HG03354 (cell line): ENCODE measurements around the gene RNF168.
"Not testable (repeated sequence)": the region's sequence is repeated elsewhere in the genome, so short reads cannot be mapped to it uniquely, and the experiment has no call there.

Experiments
- ATAC-seq: cut with Tn5 transposase; IDR thresholded peaks from one replicate; pipeline ENCODE4 v1.9.1; 2021; ENCODE audit warnings: mild to moderate bottlenecking; ENCODE audit not compliant: unreplicated experiment, poor library complexity, severe bottlenecking

Gene RNF168

DNA sequence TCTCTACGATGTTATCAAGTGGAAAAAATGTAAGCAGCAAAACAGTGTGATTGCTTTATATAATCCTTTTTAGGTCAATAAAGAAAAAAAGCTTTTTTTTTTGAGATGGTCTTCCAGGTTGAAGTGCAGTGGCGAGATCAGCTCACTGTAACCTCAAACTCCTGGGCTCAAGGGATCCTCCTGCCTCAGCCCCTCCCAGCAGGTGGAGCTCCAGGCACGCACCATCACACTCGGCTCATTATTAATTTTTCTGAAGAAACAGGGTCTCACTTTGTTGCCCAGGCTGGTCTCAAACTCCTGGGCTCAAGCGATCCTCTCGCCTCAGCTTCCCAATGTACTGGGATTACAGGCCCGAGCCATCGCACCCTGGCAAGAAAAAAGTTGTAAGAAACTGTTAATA lies 17.3 kb downstream of the RNF168 start:
- no peak for ATAC-seq

DNA sequence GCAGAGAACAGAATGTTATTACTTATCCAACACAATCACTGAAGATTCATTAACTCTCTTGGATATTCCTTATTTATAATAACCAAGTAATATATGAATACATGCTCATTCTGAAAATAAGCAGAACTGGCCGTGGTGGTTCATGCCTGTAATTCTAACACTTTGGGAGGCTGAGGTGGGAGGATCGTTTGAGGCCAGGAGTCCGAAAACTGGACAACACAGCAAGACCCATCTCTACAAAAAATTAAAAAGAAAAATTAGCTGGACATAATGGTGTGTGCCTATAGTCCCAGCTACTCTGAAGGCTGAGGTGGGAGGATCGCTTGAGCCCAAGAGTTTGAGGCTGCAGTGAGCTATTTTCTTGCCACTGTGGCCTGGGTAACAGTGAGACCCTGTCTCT lies 25.9 kb downstream of the RNF168 start:
- no peak for ATAC-seq

DNA sequence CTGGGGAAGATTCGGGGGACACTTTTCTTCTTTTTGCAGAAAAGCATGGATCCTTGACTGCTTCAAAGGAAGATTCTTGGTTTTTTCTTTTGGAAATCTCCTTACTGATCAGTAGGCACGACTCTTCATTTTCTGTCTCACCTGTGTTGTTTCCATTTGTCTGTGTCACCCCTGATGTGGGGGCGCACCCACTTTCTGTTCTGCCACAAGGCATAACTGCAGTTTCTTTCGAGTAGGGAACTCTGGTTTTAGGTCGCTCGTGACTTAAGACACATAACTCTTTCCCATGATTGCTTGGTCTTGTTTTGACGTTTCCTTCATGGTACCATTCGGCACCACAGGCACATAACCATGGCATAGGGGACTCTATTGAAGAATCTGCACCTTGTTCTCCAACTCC lies 31.3 kb downstream of the RNF168 start:
- ATAC-seq = no peak

DNA sequence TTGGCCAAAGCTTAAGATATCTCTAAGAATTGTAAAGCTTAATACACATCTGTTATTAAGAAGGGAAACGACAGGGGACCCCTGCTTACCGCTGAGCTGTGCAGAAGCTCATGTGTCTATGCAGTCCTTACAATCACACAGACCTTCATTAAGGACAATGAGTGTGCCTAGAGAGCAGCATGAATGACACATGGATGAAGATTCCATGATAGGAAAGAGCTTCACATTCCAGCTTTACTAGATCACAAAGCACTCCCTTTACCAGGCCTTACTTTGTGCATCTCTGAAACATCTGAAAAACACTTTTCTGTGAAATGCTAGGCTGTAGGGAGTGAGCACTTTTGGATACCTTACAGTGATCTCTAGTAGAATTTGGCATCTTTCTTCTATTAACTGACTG lies 32.0 kb downstream of the RNF168 start:
- no peak for ATAC-seq

DNA sequence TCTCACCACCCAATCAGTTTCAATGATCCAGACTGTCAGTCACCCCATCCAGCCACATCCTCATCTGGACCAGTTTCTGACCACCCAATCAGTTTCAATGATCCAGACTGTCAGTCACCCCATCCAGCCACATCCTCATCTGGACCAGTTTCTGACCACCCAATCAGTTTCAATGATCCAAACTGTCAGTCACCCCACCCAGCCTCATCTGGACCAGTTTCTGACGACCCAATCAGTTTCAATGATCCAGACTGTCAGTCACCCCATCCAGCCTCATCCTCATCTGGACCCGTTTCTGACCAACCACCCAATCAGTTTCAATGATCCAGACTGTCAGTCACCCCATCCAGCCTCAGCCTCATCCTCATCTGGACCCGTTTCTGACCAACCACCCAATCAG lies 33.4 kb downstream of the RNF168 start:
- not testable (repeated sequence) for ATAC-seq

DNA sequence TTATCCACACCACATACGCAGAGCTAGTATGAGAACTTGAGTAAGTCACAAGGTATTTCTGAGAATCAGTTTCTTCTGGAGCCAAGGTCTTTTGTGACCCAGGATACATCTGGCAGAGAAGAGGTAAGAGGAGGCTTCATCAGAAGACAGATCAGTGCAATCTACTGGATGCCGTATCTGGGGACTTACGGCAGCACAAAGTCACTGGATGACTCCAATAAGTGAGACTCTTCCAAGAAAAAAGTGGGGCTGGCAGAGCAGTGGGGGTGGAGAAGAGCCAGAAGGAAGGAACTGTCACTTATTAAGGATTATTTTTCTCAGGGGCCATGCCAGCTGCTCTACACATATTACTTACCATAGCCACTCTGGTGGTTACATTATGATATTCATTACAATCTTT lies 39.8 kb downstream of the RNF168 start:
- no peak for ATAC-seq

DNA sequence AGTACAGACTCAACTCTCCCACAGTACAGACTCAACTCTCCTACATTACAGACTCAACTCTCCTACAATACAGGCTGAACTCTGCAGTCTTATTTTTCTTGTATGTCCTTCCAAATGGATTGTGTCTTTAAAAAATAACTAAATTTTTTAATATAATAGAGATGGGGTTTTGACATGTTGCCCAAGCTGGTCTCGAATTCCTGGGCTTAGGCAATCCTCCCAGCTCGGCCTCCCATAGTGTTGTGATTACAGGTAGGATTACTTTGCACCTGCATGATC lies 40.2 kb downstream of the RNF168 start:
- ATAC-seq = no peak

DNA sequence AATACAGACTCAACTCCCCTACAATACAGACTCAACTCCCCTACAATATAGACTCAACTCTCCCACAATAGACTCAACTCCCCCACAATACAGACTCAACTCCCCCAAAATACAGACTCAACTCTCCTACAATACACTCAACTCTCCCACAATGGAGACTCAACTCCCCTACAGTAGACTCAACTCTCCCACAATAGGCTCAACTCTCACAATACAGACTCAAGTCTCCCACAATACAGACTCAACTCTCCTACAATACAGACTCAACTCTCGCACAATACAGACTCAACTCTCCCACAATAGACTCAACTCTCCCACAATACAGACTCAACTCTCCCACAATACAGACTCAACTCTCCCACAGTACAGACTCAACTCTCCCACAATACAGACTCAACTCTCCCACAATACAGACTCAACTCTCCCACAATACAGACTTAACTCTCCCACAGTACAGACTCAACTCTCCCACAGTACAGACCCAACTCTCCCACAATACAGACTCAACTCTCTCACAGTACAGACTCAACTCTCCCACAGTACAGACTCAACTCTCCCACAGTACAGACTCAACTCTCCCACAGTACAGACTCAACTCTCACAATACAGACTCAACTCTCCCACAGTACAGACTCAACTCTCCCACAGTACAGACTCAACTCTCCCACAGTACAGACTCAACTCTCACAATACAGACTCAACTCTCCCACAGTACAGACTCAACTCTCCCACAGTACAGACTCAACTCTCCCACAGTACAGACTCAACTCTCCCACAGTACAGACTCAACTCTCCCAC lies 40.7 kb downstream of the RNF168 start:
- ATAC-seq = not testable (repeated sequence)

DNA sequence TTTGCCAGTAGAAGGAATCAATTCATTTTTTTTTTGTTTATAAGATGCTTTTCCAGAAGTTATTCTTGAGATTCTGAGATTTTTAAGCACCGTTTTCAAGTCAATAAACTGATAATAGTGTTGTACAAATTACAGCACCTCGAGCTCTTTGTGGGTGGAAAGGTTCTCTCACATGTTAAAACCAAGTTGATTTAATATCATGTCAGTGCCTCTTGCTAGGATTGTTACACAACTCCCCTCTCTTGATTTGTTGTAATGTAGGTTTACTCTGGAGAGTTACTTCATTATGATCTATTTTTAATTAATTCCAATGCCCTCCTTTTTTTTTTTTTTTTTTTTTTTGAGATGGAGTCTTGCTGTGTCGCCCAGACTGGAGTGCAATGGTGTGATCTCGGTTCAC lies 45.5 kb downstream of the RNF168 start:
- ATAC-seq = no peak

DNA sequence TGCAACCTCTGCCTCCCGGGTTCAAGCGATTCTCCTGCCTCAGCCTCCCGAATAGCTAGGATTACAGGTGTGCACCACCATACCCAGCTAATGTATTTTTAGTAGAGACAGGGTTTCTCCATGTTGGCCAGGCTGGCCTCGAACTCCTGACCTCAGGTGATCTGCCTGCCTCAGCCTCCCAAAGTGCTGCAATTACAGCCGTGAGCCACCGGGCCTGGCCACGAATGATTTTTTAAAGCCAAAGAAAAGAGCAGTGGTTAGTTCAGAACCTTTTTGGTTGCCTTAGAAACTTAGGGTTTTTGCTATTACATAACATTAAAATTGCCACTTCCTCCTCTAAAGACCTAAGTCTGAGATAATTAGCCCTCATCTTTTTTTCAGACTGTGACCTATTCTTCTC lies 46.1 kb downstream of the RNF168 start:
- ATAC-seq = not testable (repeated sequence)

DNA sequence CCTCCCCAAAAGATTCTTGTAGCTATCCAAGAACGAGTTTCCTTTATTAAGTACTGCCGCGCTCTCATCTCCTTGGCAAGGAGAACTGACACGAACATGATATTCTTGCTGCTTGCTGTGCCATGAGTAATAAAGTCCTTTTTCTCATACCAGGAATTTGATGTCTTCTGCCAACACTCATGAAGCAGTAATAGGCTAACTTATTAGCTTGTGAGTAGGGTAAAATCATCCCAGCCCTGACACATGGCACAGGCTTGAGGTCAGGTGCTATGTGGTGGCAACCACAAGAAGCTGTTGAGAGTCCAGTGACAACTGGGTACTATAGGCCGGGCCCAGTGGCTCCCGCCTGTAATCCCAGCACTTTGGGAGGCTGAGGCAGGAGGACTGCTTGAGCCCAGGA lies 48.6 kb downstream of the RNF168 start:
- ATAC-seq = no peak

DNA sequence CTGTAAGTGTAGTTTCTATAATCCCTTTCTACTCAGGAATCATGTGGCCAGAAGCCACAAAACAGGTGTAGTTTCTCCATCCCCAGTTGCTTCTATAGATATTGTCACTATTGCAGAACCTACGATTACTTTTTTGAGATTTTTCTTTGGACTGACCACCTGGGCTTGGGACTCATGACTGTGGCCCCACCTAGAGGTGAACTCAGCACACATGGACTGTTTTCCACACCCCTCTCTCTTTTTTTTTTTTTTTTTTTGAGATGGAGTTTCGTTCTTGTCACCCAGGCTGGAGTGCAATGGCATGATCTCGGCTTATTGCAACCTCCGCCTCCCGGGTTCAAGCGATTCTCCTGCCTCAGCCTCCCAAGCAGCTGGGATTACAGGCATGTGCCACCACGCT lies 58.2 kb downstream of the RNF168 start:
- ATAC-seq = not testable (repeated sequence)

DNA sequence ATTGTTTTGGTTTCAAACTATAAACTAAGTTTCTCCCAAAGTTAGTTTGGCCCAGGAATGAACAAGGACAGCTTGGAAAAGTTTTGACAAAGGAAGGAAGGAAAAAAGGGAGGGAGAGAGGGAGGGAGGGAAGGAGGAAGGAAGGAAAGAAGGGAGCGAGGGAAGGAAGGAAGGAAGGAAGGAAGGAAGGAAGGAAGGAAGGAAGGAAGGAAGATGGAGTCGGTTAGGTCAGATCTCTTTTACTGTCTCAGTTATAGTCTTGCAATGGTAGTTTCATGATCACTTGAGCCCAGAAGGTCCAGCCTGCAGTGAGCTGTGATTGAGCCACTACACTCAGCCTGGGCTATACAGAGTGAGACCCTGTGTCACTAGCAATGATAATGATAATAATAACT lies 59.1 kb downstream of the RNF168 start:
- ATAC-seq = no peak

DNA sequence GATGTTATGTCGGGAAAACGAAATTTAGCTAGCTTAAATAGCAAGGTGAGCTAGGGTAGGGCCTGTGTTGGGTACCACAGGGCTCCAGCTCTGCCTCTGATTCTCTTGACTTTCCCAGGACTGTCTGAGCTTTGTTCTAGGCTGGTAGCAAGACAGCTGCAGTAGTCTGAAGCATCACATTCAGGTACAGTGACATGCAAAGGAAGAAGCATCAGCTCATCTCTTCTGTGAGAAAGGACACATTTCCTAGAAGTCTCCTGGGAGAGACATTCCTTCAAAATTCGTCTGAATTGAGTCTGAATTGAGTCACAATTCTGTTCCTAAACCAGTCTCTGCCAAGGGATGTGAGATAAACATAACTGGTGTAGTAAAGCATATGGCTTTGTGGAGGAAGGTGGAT lies 62.9 kb downstream of the RNF168 start:
- peak; percentile 30 for ATAC-seq

DNA sequence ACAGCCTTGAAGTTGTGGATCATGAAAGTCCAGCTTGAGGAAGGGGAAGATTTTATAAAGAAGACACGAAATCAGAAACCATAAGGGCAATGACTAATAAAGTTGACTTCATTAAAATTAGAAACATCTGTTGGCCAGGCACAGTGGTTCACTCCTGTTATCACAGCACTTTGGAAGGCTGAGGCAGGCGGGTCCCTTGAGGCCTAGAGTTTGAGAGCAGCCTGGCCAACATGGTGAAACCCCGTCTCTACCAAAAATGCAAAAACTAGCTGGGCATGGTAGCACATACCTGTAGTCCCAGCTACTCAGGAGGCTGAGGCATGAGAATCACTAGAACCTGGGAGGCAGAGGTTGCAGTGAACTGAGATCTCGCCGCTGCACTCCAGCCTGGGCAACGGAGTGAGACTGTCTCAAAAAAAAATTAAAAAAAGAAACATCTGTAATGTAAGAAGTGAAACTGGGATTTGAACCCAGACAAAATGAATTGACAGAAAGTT lies 63.5 kb downstream of the RNF168 start:
- ATAC-seq = peak; percentile 54

DNA sequence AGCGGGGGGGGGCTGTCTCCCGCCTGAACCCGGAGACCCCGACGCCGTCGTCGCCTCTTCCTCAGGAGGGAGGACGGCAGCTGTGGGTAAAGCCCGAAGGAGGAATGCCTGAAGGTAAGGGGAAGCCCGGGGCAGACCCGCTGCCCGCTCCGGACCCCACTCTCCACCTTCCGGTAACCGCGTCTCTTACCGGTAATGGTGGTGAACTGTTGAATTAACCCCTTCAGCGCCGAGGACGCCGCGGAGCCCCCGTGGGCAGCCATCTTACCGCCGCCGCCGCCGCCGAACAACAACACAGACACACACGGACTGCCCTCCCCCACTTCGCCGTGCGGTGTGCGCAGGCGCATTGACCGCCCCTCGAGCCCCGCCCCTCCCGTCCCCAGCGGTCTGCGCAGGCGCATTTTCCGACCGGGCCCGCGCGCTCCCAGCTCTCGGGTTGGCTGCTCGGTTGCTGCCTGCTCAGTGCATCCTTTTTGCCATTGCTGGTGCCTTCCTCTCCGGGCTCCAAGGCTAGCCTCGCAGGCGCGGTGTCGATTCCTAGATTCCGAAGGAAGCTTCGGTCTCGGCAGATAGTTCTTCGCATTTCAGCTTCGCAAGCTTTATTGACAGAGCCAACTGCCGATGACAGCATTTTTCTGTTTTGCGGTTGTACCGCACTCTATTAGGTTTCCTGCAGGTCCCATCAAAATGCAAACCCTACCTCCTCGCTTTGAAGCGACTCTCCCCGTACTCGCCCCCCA lies 71.3 kb downstream of the RNF168 start, which contains the start of gene UBXN7:
UBXN7 (minus strand) TSS at position 291 of the 743 bp plus-strand sequence; CDS start at position 263, 28 bp downstream.
- peak; percentile 85 for ATAC-seq

DNA sequence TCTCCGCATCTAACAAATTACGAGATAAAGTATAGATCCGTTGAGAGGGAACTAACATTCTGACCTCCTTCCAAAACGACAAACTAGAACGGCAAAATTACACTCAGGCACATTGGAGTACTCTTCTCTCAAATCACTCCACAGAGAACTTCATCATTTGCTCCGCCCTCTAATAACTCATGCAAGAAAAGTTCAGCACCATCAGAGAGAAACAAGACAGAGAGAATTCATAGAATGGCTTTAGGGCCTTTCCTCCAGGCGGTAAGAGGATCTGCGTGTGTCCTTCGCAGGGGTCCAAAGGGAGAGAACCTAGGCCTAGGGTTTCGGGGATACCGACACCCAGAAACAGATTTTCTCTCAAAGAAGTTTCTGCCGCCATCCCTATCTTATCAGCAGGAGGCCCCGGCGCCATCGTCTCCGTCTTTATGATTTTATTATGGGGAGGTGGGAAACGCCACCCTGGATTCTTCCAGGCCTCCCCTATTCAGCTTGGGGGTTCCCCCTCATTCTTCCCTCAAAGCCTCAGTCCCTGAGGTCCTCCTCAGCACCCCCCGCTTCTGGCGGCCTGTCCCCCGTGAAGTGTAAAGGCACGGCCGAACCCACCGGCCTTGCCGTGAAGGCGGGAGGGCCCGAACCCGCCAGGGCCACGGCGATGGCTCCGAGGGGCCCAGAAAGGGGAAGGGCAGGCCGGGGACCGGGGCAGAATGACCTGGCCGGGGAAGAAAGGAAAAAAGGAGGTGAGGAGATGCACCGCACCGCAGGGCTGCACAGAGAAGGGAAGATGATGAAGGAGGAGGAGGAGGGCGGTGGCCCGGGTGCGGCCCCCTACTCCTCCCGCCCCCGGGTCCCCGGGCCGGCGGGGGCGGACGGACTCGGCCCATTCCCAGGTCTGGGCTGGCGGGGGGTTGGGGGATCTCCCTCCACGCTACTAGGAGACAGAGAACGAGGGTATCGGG lies 72.1 kb downstream of the RNF168 start:
- ATAC-seq = peak; percentile 34

DNA sequence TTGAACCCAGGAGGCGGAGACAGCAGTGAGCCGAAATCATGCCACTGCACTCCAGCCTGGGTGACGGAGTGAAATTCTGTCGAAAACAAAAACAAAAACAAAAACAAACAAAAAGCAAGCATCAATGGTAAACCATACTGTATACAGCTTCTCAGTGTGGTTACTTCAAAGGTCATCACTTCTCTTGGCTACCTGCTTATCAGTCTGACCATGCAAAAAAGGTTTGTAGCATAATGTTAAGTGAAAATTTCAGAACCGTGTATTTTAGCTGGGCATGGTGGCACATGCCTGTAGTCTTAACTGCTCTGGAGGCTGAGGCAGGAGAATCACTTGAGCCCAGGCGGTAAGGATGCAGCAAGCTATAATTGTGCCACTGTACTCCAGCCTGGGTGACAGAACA lies 75.5 kb downstream of the RNF168 start:
- ATAC-seq = no peak

DNA sequence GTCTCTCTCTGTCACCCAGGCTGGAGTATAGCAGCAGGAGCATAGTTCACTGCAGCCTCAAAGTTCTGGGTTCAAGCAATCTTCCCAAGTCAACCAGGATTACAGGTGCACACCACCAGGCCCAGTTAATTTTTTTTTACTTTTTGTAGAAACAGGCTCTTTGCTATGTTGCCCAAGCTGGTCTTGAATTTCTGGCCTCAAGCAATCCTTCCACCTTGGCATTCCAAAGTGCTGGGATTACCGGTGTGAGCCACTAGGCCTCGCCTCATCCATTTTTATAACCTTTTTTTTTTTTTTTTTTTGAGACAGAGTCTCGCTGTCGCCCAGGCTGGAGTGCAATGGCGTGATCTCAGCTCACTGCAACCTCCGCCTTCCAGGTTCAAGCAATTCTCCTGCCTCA lies 79.1 kb downstream of the RNF168 start:
- not testable (repeated sequence) for ATAC-seq
